ENCODE data around the gene MRTFA. TPM values are rescaled to one million over a fixed set of nuclear protein-coding genes. Genes with fewer than 3 reads are reported as not detected.

The MRTFA gene
- total RNA-seq, 1 experiment from 2014 or later = 28.0 TPM

DNA sequence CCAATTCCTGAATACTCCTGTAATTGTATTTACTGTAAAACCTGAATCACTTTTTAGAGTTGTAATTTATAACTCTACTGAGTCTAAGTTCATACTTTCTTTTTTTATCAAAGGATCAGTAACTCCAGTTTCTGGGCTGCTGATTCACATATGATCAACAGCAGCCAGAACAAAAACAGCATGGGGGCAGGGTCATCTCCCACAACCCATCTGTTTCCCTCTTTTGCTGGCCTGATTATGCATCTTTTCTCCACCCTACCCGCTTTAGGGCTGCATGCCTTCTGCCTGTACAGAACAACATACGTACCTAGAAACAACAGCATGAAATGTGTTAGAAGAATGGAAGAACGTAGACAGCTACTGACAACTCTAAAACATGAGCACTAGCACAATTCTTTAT lies 76.0 kb downstream of the MRTFA start (continued):
- no peak for TF ChIP-seq POLR2A (IDR thresholded peaks at IDR 0.05; ENCODE audit: borderline replicate concordance, extremely low read depth, insufficient read depth, insufficient read length)
- no peak for TF ChIP-seq MAX (IDR thresholded peaks at IDR 0.05)
- no peak for TF ChIP-seq SRF (IDR thresholded peaks at IDR 0.05; ENCODE audit: low read depth)

- ATAC-seq (no peak), DNase-seq (ENCODE audit: low read depth, low spot score) (no peak)
- H3K9me3 ChIP-seq (ENCODE audit: control insufficient read depth in 1 of 2, insufficient read depth in 1 of 2, low read depth in 1 of 2, low read length in 2 of 2) = no peaks in the 10 kb centered on the region
- TF ChIP-seq ZBTB33 (IDR thresholded peaks at IDR 0.05; ENCODE audit: extremely low read depth, insufficient replicate concordance, low read length) = no peak
- TF ChIP-seq FOSL1 (IDR thresholded peaks at IDR 0.05; ENCODE audit: low read depth) = no peak
- CTCF ChIA-PET = no interaction called here
- no peaks in the 10 kb centered on the region for H4K20me1 ChIP-seq (ENCODE audit: insufficient read depth)
- intact Hi-C loops (cut with micrococcal nuclease) = no loop called here
- no peaks in the 10 kb centered on the region for H3K4me1 ChIP-seq (ENCODE audit: control insufficient read depth in 1 of 2, insufficient read depth in 2 of 2, low read length in 2 of 2)
- no peaks in the 10 kb centered on the region for H3K36me3 ChIP-seq (ENCODE audit: control insufficient read depth in 1 of 2, insufficient read depth in 2 of 2, low read length in 2 of 2)
- H2AFZ ChIP-seq (ENCODE audit: low read depth, low read length, poor library complexity, severe bottlenecking) = no peak overlapping the region
- H3K9me2 ChIP-seq (ENCODE audit: insufficient read depth) = no peaks in the 10 kb centered on the region
- no TSS peak for BruUV-seq (replicated peaks)
- RAD21 ChIA-PET (ENCODE audit: low non-redundant PET in 1 of 2, low total read pairs in 2 of 2, uncharacterized antibody in 2 of 2, unreplicated experiment in 2 of 2) = no interaction called here
- no peak overlapping the region for H3K27ac ChIP-seq (ENCODE audit: low read depth, low read length)
- POLR2A ChIA-PET = no interaction called here
- no peak overlapping the region for H3K9ac ChIP-seq (ENCODE audit: low read length)
- H3K4me3 ChIP-seq (replicated peaks in 1 of 2; ENCODE audit: low read depth in 1 of 2, low read length in 2 of 2) = no peak overlapping the region
- peaks cover 22% of the 10 kb centered on the region for H3K79me2 ChIP-seq (ENCODE audit: insufficient read depth, low read length)
- no peak overlapping the region for H3K4me2 ChIP-seq (ENCODE audit: low read length)
- H3K27me3 ChIP-seq (ENCODE audit: insufficient read depth, low read length) = no peaks in the 10 kb centered on the region
Measured at GRCh38 chr22:40557972-40558371, 78.5 kb downstream of the MRTFA start.

DNA sequence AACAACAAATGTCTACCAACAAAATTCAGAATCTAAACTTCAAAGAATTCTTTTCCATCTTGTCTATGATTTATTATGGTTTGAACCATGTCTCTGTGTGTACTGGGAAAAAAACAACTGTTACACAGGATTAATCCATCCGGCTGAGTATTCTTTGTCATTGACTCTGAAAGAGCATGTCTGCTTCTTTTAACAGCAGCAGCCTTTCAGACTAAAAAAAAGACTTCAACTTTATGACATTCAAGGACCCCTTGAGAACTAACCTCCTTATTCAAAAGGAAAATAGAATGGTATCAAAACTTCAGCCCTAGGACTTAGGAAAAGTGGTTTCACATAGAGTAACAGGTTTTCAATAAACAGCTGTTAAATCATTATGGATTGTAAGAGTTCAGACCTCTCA lies 79.9 kb downstream of the MRTFA start:
- ChIA-PET POLR2A (no interaction called here), RAD21 (ENCODE audit: low non-redundant PET in 1 of 2, low total read pairs in 2 of 2, uncharacterized antibody in 2 of 2, unreplicated experiment in 2 of 2) (no interaction called here), CTCF (no interaction called here)
- ATAC-seq = no peak
- DNase-seq (ENCODE audit: low read depth, low spot score) = no peak
- H3K4me3 ChIP-seq (replicated peaks in 1 of 2; ENCODE audit: low read depth in 1 of 2, low read length in 2 of 2) = no peak overlapping the region
- H3K9ac ChIP-seq (ENCODE audit: low read length) = no peak overlapping the region
- H3K27me3 ChIP-seq (ENCODE audit: insufficient read depth, low read length) = no peaks in the 10 kb centered on the region
- intact Hi-C loops (cut with micrococcal nuclease) = no loop called here
- H2AFZ ChIP-seq (ENCODE audit: low read depth, low read length, poor library complexity, severe bottlenecking) = no peak overlapping the region
- no peaks in the 10 kb centered on the region for H3K9me3 ChIP-seq (ENCODE audit: control insufficient read depth in 1 of 2, insufficient read depth in 1 of 2, low read depth in 1 of 2, low read length in 2 of 2)
- TF ChIP-seq REST (IDR thresholded peaks at IDR 0.05; ENCODE audit: low read depth) (no peak), POLR2AphosphoS5 (IDR thresholded peaks at IDR 0.05; ENCODE audit: low read depth, low read length) (no peak), SRF (IDR thresholded peaks at IDR 0.05; ENCODE audit: low read depth) (no peak), MAX (IDR thresholded peaks at IDR 0.05) (no peak), CEBPB (IDR thresholded peaks at IDR 0.05; ENCODE audit: low read depth) (no peak), ELF1 (IDR thresholded peaks at IDR 0.05; ENCODE audit: borderline replicate concordance, low read depth) (no peak)
- TF ChIP-seq, protein P1, sequence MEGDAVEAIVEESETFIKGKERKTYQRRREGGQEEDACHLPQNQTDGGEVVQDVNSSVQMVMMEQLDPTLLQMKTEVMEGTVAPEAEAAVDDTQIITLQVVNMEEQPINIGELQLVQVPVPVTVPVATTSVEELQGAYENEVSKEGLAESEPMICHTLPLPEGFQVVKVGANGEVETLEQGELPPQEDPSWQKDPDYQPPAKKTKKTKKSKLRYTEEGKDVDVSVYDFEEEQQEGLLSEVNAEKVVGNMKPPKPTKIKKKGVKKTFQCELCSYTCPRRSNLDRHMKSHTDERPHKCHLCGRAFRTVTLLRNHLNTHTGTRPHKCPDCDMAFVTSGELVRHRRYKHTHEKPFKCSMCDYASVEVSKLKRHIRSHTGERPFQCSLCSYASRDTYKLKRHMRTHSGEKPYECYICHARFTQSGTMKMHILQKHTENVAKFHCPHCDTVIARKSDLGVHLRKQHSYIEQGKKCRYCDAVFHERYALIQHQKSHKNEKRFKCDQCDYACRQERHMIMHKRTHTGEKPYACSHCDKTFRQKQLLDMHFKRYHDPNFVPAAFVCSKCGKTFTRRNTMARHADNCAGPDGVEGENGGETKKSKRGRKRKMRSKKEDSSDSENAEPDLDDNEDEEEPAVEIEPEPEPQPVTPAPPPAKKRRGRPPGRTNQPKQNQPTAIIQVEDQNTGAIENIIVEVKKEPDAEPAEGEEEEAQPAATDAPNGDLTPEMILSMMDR (IDR thresholded peaks at IDR 0.05 in 2 of 3, conservative IDR thresholded peaks at IDR 0.05 in 1 of 3; ENCODE audit: borderline replicate concordance in 1 of 3, insufficient read depth in 1 of 3, low read depth in 2 of 3, low read length in 2 of 3) = no peak
- BruUV-seq (replicated peaks) = no TSS peak
- no peaks in the 10 kb centered on the region for H3K9me2 ChIP-seq (ENCODE audit: insufficient read depth)
- peaks cover 20% of the 10 kb centered on the region for H3K79me2 ChIP-seq (ENCODE audit: insufficient read depth, low read length)
- H3K27ac ChIP-seq (ENCODE audit: low read depth, low read length) = no peak overlapping the region
- H3K4me2 ChIP-seq (ENCODE audit: low read length) = no peak overlapping the region
- no peaks in the 10 kb centered on the region for H3K4me1 ChIP-seq (ENCODE audit: control insufficient read depth in 1 of 2, insufficient read depth in 2 of 2, low read length in 2 of 2)
- peaks cover 0 to 3% of the 10 kb centered on the region in 2 experiments; a peak in 1 of 4 replicates for H3K36me3 ChIP-seq (ENCODE audit: control insufficient read depth in 1 of 2, insufficient read depth in 2 of 2, low read length in 2 of 2)
- no peaks in the 10 kb centered on the region for H4K20me1 ChIP-seq (ENCODE audit: insufficient read depth)
